Mesodermal cell (in vitro differentiated cells): Measurements from ENCODE around the gene SEMA3B.
A peak's percentile ranks its signal among the peaks of the same experiment; 100 is the strongest.

Source experiments
- H3K27ac ChIP-seq: 2 replicates; pipeline ENCODE4 v1.7.0; 2013; ENCODE audit warnings: mild to moderate bottlenecking, low read depth, low read length, moderate library complexity; ENCODE audit not compliant: severe bottlenecking
- H3K36me3 ChIP-seq: 2 replicates; pipeline ENCODE4 v1.7.1; 2013; ENCODE audit warnings: mild to moderate bottlenecking, low read length, moderate library complexity; ENCODE audit not compliant: control insufficient read depth, insufficient read depth
- H3K4me1 ChIP-seq: one replicate; pipeline ENCODE4 v1.7.1; 2013; ENCODE audit warnings: mild to moderate bottlenecking, low read length; ENCODE audit not compliant: insufficient read depth, control insufficient read depth, poor library complexity, severe bottlenecking
- H3K4me3 ChIP-seq: 2 replicates; pipeline ENCODE4 v1.7.0; 2013; ENCODE audit warnings: low read length, control low read depth, mild to moderate bottlenecking; ENCODE audit not compliant: insufficient read depth, poor library complexity, severe bottlenecking; ENCODE audit errors: extremely low read depth
- H3K9me3 ChIP-seq: 2 replicates; pipeline ENCODE4 v1.7.1; 2013; ENCODE audit warnings: mild to moderate bottlenecking, low read length, moderate library complexity; ENCODE audit not compliant: control insufficient read depth
- WGBS, 2 experiments: methylation state at CpG; one replicate each; pipeline ENCODE4 v1.1.5; 2013; ENCODE audit warnings: missing lambda C conversion rate in 2 of 2; ENCODE audit not compliant: insufficient coverage in 2 of 2; 5-methylcytosine and 5-hydroxymethylcytosine counted together

The SEMA3B gene

DNA sequence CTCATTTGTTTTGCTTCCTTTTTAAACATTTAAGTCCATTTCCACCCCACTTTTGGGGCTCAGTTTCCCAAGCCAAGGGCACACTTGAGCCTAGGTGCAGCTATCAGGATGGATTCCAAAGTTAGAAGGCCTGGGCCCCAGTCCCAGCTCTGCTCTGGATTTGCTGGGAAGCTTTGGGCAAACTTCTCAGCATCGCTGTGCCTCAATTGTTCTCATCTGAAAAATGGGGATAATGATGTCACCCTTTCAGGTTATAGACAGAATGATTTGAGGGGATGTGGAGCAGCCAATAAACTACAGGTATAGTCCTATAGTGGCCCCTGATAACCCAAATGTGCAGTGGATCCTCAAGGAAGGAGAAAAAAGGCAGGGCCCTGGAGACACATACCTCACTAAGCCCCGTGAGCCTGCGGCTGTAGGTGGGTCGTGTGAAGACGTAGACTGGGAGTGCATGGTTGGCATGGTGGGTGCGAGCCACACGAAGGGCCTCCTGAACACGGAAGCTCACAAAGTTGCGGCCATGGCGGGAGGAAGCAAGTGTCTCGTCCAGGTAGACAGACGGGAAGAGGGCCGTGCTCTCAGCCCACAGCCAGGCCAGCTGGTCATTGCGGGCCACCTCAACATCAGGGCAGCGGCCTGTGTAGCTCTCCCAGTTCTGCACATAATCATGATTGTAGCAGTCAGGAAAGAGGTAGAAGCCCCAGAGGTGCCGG, 50.4 kb downstream of the SEMA3B start:
- Histone ChIP-seq H3K36me3 (peaks cover 60% of the 10 kb centered on the region), H3K4me3 (no peak overlapping the region), H3K9me3 (no peaks in the 10 kb centered on the region), H3K27ac (no peak overlapping the region), H3K4me1 (peaks cover 55% of the 10 kb centered on the region)
- WGBS, 2 experiments = 93 to 96% methylated on average over 11 to 16 of the region's 16 CpGs

DNA sequence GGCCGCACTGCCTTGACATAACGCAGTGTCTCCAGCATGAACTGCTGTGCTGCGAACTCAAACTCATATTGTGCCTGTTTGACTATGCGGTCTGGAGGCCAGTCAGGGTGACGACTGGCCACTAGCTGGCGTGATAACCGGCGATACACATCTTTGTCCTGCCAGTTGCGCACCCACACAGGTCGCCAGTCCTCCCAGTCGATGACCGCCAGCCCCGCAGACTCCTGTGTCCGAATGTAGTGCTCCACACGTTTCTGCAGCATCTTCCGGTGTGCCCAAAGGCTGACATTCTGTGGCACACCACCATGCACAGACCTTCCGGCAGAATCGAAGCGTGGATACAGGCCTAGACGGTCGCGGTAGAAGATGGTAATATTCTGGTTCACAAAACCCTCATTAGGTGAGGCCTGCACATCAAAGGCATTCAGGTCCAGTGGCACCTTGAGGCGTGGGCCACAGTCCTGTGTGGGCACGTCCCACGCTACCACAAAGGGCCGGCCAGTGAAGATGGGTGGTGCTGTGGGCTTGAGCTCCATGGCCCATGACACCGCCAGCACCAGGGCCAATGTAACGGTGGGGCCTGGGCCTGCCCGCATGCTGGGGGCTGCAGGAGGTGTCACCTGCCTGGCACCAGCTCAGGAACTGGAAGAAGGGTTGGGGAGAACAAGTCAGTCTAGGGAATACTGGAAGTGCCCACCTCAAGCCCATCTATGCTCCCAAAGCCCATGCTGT, 51.1 kb downstream of the SEMA3B start:
- WGBS, 2 experiments = 90 to 93% methylated on average over 26 to 29 of the region's 29 CpGs
- no peak overlapping the region for H3K27ac ChIP-seq
- H3K4me3 ChIP-seq = peak overlapping the region; percentile 81
- peaks cover 62% of the 10 kb centered on the region for H3K36me3 ChIP-seq
- H3K9me3 ChIP-seq = no peaks in the 10 kb centered on the region
- H3K4me1 ChIP-seq = peaks cover 57% of the 10 kb centered on the region

DNA sequence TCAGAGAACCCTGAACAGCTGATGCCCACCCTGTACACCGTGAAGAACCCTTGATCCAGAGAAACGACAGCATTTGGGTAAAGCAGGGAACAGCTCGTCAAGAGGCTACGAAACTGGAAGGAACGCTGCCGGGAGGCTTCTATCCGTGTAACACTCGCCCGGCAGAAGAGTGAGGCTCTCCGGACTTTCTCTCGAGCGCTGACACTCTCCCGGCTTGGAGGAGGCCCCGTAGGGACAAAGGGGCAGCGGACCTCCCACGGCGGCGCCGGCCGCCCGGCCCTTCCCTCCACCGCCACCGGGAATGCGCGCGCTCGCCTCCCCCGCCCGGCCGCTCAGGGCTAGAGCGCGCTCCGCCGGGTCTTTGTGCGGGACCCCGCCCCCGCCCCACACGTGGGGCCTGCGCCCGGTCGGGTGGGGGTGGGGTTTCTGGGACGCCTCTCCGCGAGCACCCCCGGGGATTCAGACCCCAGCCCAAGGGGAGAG, 51.9 kb downstream of the SEMA3B start:
- peak overlapping the region; percentile 99 for H3K27ac ChIP-seq
- WGBS, 2 experiments = 0% methylated on average over 23 to 26 of the region's 45 CpGs
- H3K9me3 ChIP-seq = no peaks in the 10 kb centered on the region
- peaks cover 62% of the 10 kb centered on the region for H3K36me3 ChIP-seq
- H3K4me3 ChIP-seq = peak overlapping the region; percentile 81
- H3K4me1 ChIP-seq = peaks cover 57% of the 10 kb centered on the region

DNA sequence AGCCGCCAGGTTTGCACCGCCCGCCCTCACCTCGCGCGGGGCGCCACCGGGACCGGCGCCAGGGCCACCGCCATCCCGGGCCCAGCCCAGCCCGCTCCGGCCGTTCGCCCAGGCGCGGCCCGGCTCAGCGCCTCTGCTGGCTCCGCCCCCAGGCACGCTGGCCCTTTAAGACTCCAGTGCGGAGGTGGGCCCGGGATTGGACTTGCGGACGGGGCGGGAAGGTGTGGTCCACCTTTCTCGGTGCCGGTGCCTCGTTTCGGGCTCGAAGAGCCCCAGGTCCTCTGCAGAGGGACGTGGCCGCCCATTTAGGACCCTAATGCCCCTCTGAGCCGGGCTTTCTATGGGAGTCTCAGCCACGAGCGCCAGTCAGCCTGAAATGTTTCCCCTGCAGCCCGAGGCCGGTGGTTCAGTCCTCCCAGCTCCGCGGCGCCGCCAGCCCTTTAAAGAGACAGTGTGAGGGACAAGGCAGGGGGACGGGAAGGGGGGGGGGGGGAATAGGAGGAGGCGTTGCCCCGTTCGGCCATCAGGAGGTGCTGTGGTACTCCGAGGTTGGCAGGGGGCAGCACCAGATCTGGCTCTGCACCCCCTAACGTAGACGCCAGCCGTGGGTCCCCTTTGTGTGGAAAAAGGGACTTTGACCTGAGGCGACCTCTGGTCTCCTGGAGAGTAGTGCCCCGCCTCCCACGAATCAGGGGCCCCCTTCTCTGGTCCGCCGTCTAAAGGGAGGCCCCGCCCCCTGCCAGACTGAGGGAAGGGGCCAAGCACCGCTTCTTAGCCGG, 52.6 kb downstream of the SEMA3B start:
- H3K9me3 ChIP-seq = no peaks in the 10 kb centered on the region
- peaks cover 62% of the 10 kb centered on the region for H3K36me3 ChIP-seq
- H3K27ac ChIP-seq = peak overlapping the region; percentile 99
- 0 to 1% methylated on average over 34 to 44 of the region's 59 CpGs for WGBS, 2 experiments
- H3K4me3 ChIP-seq = peak overlapping the region; percentile 81
- H3K4me1 ChIP-seq = peaks cover 57% of the 10 kb centered on the region

DNA sequence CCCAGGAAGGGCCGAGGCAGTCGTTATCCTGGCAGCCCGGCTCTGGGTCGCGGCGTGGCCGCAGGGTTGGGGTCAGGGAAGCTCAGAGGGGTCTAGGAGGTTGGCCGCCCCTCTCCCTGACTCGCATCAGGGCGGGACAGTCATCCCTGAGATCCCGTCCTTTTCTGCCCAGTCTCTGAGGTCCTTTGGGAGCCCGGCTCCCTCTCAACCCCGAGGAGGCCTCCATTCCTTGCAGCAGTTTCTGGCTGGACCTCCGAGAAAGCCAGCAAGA, 53.1 kb downstream of the SEMA3B start:
- Histone ChIP-seq H3K27ac (peak overlapping the region; percentile 99), H3K36me3 (peaks cover 58% of the 10 kb centered on the region), H3K4me3 (peak overlapping the region; percentile 81), H3K9me3 (no peaks in the 10 kb centered on the region), H3K4me1 (peaks cover 56% of the 10 kb centered on the region)
- WGBS, 2 experiments = 7 to 15% methylated on average over 14 of the region's 14 CpGs

DNA sequence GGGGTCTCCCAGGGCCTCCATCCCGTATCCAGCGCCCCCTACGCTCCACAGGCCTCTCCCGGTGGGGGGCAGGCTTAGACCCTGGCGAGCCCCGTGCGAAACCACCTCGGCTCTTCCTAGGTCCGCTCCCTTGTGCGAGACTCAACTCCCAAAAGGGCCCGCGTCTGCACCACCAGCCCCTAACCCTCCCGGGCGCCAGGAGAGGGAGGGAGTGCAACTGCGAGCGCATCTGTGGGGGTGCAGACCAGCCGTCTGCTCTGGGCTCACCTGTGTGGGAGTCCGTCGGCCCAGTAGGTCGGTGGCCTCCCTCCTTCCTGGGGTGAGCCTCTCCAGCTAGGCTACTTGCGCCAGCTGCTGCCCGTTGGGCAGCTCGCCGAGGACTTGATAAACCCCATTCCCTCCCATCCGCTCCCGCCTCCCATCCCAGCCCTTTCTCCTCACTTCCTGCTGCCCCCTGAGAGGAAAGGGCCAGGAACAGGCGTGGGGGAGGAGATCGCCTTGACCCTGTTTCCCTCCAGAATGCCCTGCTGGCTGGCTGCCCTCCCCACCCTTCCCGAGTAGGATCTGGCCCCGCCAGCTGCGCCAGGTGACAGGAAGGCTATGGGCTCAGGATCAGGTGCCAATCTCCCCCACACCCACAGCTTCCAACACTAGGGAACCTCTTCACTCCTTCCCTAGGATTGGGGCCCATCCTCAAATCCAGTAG, 53.6 kb downstream of the SEMA3B start, which contains the start of gene HYAL2:
Gene HYAL2 (minus strand): TSS at position 360 of the 706 bp plus-strand sequence. CDS start 2,256 bp downstream, outside the sequence.
- Histone ChIP-seq H3K4me1 (peaks cover 56% of the 10 kb centered on the region), H3K36me3 (peaks cover 53% of the 10 kb centered on the region), H3K9me3 (no peaks in the 10 kb centered on the region), H3K4me3 (peak within 1 kb of the TSS; percentile 81), H3K27ac (peak within 1 kb of the TSS; percentile 99)
- WGBS, 2 experiments = 22 to 25% methylated on average over 13 to 23 of the region's 31 CpGs

DNA sequence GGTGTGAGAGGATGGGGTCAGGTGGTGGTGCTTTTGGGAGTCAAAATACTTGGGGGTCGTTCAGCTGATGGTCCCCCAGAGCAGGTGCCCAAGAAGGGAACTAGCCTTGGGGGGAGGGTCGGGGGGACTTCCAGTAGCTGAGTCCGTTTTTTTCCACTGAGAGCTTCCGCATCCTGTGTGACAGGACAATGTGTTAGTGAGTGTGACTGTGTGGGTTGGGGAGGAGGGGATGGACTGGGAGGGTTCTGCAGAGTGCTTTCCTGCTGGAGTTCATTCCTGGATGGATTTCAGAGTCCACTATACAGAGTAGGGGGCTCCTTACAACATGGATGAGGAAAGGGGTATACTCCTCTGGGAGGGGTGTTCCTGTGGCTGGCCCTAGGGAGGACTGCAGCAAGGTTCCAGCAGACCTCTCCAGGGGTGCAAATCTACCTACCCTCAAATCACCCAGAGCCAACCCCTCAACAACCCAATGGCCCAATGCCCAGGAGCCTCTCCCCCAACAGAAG, 54.2 kb downstream of the SEMA3B start:
- Histone ChIP-seq H3K36me3 (peaks cover 47% of the 10 kb centered on the region), H3K27ac (peak overlapping the region; percentile 99)

DNA sequence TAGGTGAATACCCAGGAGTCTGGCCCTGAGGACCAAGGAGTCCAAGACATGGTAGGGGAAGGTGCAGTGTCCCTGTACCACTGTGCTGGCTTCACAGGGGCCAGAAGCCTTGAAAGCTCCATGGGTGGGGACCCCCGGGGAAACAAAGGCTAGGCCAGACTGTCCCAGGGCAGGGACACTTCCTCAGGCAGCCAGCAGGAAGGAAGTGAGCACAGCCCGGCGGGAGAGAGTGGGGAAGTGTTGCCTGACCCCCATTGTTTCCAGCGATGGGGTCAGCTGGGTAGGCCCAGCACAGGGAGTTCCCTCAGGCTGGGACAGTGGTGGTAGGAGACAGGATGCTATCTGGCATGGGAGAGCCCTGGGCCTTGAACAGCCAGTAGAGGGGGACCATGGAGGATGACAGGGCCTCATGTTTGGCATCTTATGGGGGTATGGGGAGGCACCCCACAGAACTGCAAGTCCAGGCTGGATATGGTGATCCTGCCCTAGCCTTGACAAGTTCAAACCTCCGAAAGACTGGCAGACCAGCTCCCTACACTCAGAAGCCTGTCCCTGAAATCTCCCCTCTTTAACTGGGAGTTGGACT, 54.8 kb downstream of the SEMA3B start:
- WGBS, 2 experiments = 78 to 82% methylated on average over 4 of the region's 5 CpGs

More for the DNA sequence above, 54.2 kb downstream of the SEMA3B start:
- Histone ChIP-seq H3K9me3 (no peaks in the 10 kb centered on the region), H3K4me3 (peak overlapping the region; percentile 81), H3K4me1 (peaks cover 50% of the 10 kb centered on the region)
- 63 to 74% methylated on average over 3 to 4 of the region's 4 CpGs for WGBS, 2 experiments

DNA sequence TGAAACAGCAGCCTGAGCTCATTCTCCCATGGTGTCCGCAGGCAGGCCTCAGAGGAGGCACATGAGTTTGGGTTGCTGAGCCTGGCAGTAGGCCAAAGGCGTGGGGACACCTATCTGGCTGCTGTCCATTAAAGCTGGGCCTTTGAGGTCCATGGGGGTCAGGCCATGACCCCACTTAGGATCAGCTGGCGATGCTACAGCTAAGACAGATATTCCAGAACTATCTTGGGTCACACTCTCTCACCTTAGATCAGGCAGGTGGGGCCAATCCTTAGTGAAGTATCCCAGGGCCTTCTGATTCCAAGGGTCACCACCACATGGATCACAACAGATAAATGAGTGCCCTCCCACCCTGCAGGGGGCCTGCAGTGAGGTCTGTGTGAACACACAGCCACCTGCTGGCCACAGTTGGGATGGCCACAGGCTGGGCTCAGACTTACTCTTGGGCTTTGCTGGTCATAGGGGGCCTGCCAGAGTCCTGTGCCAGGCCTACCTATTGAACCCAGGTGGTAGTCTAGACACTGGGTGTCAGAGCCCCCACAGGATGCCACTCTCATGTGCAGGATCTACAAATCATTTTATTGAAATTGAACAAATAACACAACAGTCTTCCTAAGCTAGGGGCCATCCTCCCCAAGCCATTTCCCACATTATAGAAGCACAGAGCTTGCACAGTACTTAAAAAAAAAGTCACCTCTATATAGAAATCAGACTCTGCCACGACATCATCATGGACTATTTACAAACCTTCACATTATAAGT, 55.6 kb downstream of the SEMA3B start:
- Histone ChIP-seq H3K36me3 (peaks cover 36% of the 10 kb centered on the region), H3K4me1 (peaks cover 44% of the 10 kb centered on the region), H3K4me3 (no peak overlapping the region), H3K9me3 (no peaks in the 10 kb centered on the region), H3K27ac (no peak overlapping the region)
- 73 to 80% methylated on average over 4 of the region's 4 CpGs for WGBS, 2 experiments

More for the DNA sequence above, 54.8 kb downstream of the SEMA3B start:
- Histone ChIP-seq H3K4me3 (no peak overlapping the region), H3K27ac (peak overlapping the region; percentile 49), H3K36me3 (peaks cover 41% of the 10 kb centered on the region), H3K4me1 (peaks cover 50% of the 10 kb centered on the region), H3K9me3 (no peaks in the 10 kb centered on the region)
